Body of pancreas (tissue), 4 donors: ENCODE results near the gene TENT4B. TPM values are rescaled to one million over a fixed set of nuclear protein-coding genes. Genes with fewer than 3 reads are reported as not detected.

Experiments used
- ATAC-seq: fragments of 150-250 bp; one replicate; pipeline ENCODE4 v1.9.1; 2016
- DNase-seq, 4 donors: peaks; one replicate each; pipeline ENCODE4 v3.0.0-alpha.2; 2019
- H3K27ac ChIP-seq, 4 donors: fragments of 200-600 bp; sonication (generic); 1 replicate in 3 of 4; 2 replicates in 1 of 4; pipeline versions ENCODE4 v1.5.1 to v1.6.1; 2016 to 2019; ENCODE audit warnings: mild to moderate bottlenecking in 1 of 4, mixed read lengths in 1 of 4, moderate library complexity in 1 of 4
- H3K27me3 ChIP-seq, 2 donors: fragments of 200-600 bp; sonication (generic); one replicate each; pipeline ENCODE4 v1.6.0; 2016; ENCODE audit warnings: mild to moderate bottlenecking in 1 of 2
- H3K36me3 ChIP-seq, 2 donors: fragments of 200-600 bp; sonication (generic); replicated peaks in 1 of 2; 2 replicates each; pipeline ENCODE4 v1.5.1; 2016; ENCODE audit warnings: low read depth in 2 of 2; ENCODE audit not compliant: insufficient read depth in 1 of 2
- H3K4me1 ChIP-seq: fragments of 200-600 bp; sonication (generic); one replicate; pipeline ENCODE4 v1.6.0; 2016
- H3K4me3 ChIP-seq, 2 donors: fragments of 200-600 bp; sonication (generic); 1 replicate in 1 of 2; 2 replicates in 1 of 2; pipeline ENCODE4 v1.5.1; 2016 to 2019
- H3K9me3 ChIP-seq, 3 donors: fragments of 200-600 bp; sonication (generic); 1 replicate in 2 of 3; 2 replicates in 1 of 3; pipeline ENCODE4 v1.5.1; 2016
- POLR2A ChIP-seq, 3 donors: fragments of 450-650 bp; IDR thresholded peaks; one replicate each; pipeline ENCODE4 v1.6.1; 2016; ENCODE audit warnings: antibody characterized with exemption in 3 of 3, mild to moderate bottlenecking in 2 of 3
- WGBS, 2 donors: methylation state at CpG; one replicate each; pipeline ENCODE4 v1.1.5; 2017; 5-methylcytosine and 5-hydroxymethylcytosine counted together
- intact Hi-C: fragments of 100-400 bp; cut with DNase I; formaldehyde crosslinking; loops from one replicate; pipeline ENCODE4 v1.15.1; 2023
- total RNA-seq, 2 donors: library from RNA; depleted of rRNA; stranded (reverse); fragments of >200 nt; gene quantifications; one replicate each; pipeline ENCODE4 v1.1.0, GENCODE V29; 2016
- TF ChIP-seq, protein P1 (sequence below), 7 experiments: fragments of 450-650 bp in 4 of 7; fragments of 200-600 bp in 3 of 7; sonication (generic) in 3 of 7; IDR thresholded peaks; one replicate each; pipeline ENCODE4 v1.5.1; 2016 to 2019; ENCODE audit warnings: antibody characterized with exemption in 7 of 7

TENT4B gene
- total RNA-seq, 2 donors from 2014 or later, result 2.0 to 7.0 TPM

DNA sequence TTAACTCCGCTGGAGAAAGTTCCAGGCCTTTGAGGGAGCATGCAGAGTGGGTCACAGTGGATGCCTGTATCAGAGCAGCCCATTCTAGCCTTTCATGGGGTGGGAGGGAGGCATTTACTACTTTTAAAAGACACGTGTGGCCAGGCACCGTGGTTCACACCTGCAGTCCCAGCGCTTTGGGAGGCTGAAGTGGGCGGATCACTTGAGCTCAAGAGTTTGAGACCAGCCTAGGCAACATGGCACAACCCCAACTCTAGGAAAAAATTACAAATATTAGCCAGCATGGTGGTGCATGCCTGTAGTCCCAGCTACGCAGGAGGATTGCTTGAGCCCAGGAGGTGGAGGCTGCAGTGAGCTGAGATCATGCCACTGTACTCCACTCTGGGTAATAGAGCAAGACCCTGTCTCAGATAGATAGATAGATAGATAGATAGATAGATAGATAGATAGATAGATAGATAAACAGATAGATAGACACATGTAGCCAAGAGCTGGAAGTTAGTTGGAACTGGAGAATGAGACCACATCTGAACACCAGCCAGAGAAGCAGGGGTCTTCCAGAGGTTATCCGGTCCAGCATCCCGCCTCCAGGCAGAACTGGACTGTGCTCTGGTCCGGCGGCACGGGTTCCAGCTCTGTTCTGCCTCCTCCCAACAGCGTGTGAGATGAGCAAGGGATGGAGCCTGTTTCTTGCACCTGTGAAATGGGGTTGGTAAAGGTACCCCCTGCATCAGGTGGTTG is 116.8 kb downstream of the TENT4B start:
- no peaks in the 10 kb centered on the region for H3K36me3 ChIP-seq
- ATAC-seq, result no peak
- intact Hi-C loops, result no loop called here
- TF ChIP-seq, protein P1, sequence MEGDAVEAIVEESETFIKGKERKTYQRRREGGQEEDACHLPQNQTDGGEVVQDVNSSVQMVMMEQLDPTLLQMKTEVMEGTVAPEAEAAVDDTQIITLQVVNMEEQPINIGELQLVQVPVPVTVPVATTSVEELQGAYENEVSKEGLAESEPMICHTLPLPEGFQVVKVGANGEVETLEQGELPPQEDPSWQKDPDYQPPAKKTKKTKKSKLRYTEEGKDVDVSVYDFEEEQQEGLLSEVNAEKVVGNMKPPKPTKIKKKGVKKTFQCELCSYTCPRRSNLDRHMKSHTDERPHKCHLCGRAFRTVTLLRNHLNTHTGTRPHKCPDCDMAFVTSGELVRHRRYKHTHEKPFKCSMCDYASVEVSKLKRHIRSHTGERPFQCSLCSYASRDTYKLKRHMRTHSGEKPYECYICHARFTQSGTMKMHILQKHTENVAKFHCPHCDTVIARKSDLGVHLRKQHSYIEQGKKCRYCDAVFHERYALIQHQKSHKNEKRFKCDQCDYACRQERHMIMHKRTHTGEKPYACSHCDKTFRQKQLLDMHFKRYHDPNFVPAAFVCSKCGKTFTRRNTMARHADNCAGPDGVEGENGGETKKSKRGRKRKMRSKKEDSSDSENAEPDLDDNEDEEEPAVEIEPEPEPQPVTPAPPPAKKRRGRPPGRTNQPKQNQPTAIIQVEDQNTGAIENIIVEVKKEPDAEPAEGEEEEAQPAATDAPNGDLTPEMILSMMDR (IDR thresholded peaks at IDR 0.05), result no peak
- no peak for TF ChIP-seq POLR2A (IDR thresholded peaks at IDR 0.05)
- no peaks in the 10 kb centered on the region for H3K9me3 ChIP-seq
- no peaks in the 10 kb centered on the region for H3K4me1 ChIP-seq
- DNase-seq, result no peak
- H3K27ac ChIP-seq, result no peak overlapping the region
- no peaks in the 10 kb centered on the region for H3K27me3 ChIP-seq
- no peak overlapping the region for H3K4me3 ChIP-seq
- WGBS, 2 donors, result 85 to 89% methylated on average over 8 to 12 of the region's 12 CpGs

DNA sequence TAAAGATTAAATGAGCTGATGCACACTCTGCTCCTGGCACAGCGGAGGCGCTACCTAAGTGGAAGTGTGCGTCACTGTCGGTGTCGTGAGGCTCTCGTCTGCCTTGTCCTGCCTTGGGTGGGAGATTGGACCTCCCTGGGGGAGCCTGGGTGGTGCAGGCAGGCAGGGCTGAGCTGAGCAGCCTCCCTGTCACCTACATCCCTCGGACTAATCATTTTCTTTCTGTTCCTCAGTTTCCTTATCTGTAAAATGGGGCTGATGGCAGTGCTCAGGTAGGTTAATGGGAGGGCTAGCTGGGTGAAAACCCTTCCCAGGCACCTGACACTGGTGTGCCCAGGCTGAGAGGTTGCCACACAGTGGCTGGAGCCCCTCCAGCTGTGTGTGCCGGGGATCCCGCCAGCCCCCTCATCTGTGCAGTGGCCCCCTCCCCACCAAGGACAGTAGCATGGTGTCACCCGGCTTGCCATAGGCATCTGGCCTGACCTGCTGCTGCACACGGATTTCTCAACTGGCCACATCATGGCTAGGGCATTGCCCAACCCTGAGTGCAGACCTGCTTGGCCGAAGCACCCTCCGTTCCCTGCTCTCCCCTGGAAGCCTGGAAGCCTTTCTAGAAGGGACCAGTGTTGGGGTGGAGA is 117.5 kb downstream of the TENT4B start:
- Histone ChIP-seq H3K36me3 (no peaks in the 10 kb centered on the region), H3K27me3 (no peaks in the 10 kb centered on the region), H3K27ac (no peak overlapping the region), H3K4me1 (no peaks in the 10 kb centered on the region), H3K4me3 (no peak overlapping the region), H3K9me3 (no peaks in the 10 kb centered on the region)
- 88 to 94% methylated on average over 7 to 13 of the region's 13 CpGs for WGBS, 2 donors
- intact Hi-C loops, result no loop called here
- no peak for DNase-seq
- ATAC-seq, result no peak
- TF ChIP-seq, protein P1 (IDR thresholded peaks at IDR 0.05), result no peak
- no peak for TF ChIP-seq POLR2A (IDR thresholded peaks at IDR 0.05)

DNA sequence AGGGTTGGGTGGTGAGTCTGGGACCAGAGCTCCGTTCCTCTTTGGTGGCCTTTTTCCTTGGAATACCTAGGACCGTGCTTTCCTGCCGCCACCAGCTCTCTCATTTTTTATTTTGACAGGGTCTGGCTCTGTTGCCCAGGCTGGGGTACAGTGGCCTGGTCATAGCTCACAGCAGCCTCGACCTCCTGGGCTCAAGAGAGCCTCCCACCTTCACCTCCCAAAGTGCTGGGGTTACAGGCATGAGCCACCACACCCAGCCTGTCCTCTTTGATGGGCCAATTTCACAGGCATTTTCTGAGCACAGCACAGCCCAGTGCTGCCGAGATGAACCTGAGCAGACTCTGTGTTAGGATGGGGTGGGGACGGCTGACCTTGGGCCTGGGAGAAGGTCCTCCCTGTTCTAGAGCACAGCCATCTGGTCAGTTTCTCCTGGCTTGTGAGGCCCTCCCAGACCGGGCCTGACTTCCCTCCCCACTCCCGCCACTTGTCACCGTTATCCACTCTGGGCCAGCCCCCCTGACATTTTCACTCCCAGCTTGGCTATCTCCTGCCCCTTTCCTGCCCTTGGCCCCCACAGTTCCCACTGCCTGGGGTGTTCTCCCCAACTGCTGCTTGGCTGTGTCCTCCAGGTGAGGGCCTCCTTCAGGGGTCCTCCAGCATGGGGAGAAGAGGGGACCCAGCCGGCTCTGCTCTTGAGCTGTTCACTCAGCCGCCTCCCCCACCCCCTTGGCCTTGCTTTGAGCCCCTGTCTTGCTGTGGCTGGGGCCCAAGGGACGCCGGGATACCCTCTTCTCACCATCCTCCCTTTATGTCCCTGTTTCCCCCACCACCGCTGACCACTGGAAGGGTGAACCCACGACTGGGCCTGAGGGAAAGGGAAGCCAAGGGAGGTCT is 118.3 kb downstream of the TENT4B start:
- DNase-seq (no peak), ATAC-seq (no peak)

DNA sequence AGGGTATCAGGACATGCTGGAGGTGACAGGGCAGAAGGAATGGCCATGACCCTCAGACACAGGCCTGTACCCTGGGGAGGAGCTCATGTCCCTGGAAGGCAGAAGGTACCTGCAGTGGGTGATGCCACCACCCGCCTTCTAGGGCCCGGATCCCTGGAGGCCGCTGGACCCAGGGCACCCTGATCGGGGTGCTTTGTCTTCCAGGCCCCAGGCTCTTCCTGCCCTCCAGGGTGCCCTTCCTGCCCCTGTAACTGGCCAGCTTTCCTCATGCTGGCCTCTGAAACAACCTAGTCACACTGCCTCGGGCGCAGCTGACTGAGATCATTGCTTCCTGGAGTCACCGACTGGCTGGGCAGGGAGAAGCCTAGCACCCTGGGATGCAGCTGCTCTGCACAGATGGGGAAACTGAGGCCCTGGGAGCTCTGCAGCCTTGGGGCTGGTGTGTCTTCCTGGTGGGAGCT is 119.0 kb downstream of the TENT4B start:
- TF ChIP-seq POLR2A (IDR thresholded peaks at IDR 0.05), result no peak
- TF ChIP-seq, protein P1 (IDR thresholded peaks at IDR 0.05), result no peak
- ATAC-seq (no peak), DNase-seq (no peak)
- Histone ChIP-seq H3K36me3 (no peaks in the 10 kb centered on the region), H3K4me3 (no peak overlapping the region), H3K27ac (no peak overlapping the region), H3K9me3 (no peaks in the 10 kb centered on the region), H3K27me3 (no peaks in the 10 kb centered on the region), H3K4me1 (no peaks in the 10 kb centered on the region)
- intact Hi-C loops, result no loop called here
- WGBS, 2 donors, result 67 to 89% methylated on average over 3 to 7 of the region's 7 CpGs

More for the DNA sequence above, 118.3 kb downstream of the TENT4B start:
- intact Hi-C loops, result no loop called here
- no peaks in the 10 kb centered on the region for H3K36me3 ChIP-seq
- WGBS, 2 donors, result 67 to 77% methylated on average over 13 to 15 of the region's 15 CpGs
- H3K4me3 ChIP-seq, result no peak overlapping the region
- no peak for TF ChIP-seq POLR2A (IDR thresholded peaks at IDR 0.05)
- TF ChIP-seq, protein P1 (IDR thresholded peaks at IDR 0.05), result no peak
- H3K27me3 ChIP-seq, result no peaks in the 10 kb centered on the region
- no peaks in the 10 kb centered on the region for H3K4me1 ChIP-seq
- no peak overlapping the region for H3K27ac ChIP-seq
- H3K9me3 ChIP-seq, result no peaks in the 10 kb centered on the region
